Uterus (tissue), 4 donors: Measurements from ENCODE around the gene STYXL2. TPM values are rescaled to one million over a fixed set of nuclear protein-coding genes. Genes with fewer than 3 reads are reported as not detected.

ENCODE experiments used
- DNase-seq, 2 donors: peaks; one replicate each; pipeline ENCODE4 v3.0.0-alpha.2; 2019 to 2020
- H3K27ac ChIP-seq, 2 donors: fragments of 200-600 bp; sonication (generic); 1 replicate in 1 of 2; 2 replicates in 1 of 2; pipeline ENCODE4 v1.5.1; 2016 to 2018
- H3K27me3 ChIP-seq, 2 donors: fragments of 200-600 bp; sonication (generic); one replicate each; pipeline ENCODE4 v1.5.1; 2018 to 2019; ENCODE audit warnings: control low read depth in 1 of 2
- H3K36me3 ChIP-seq, 2 donors: fragments of 200-600 bp; sonication (generic); one replicate each; pipeline ENCODE4 v1.5.1; 2019; ENCODE audit warnings: control low read depth in 1 of 2
- H3K4me1 ChIP-seq, 2 donors: fragments of 200-600 bp; sonication (generic); one replicate each; pipeline ENCODE4 v1.5.1; 2018 to 2019; ENCODE audit warnings: control low read depth in 1 of 2
- H3K4me3 ChIP-seq, 2 donors: fragments of 200-600 bp; sonication (generic); 1 replicate in 1 of 2; 2 replicates in 1 of 2; pipeline ENCODE4 v1.5.1; 2018 to 2019; ENCODE audit warnings: mild to moderate bottlenecking in 1 of 2
- H3K9me3 ChIP-seq, 2 donors: fragments of 200-600 bp; sonication (generic); one replicate each; pipeline ENCODE4 v1.5.1; 2019; ENCODE audit warnings: control low read depth in 1 of 2
- POLR2A ChIP-seq, 2 donors: fragments of 450-650 bp; IDR thresholded peaks; one replicate each; pipeline ENCODE4 v1.6.1; 2016; ENCODE audit warnings: antibody characterized with exemption in 2 of 2, mild to moderate bottlenecking in 1 of 2, moderate library complexity in 1 of 2
- intact Hi-C: fragments of 100-400 bp; cut with DNase I; formaldehyde crosslinking; loops from one replicate; pipeline ENCODE4 v1.15.1; 2023; ENCODE audit warnings: low total_unique reads
- total RNA-seq, 4 donors: library from RNA; depleted of rRNA in 3 of 4; stranded (reverse); fragments of >200 nt in 3 of 4; gene quantifications; one replicate each; pipeline versions ENCODE4 v1.1.0 to v1.2.4, GENCODE V29; 2014 to 2023
- TF ChIP-seq, protein P1 (sequence below), 4 experiments: fragments of 200-600 bp in 2 of 4; fragments of 450-650 bp in 2 of 4; sonication (generic) in 2 of 4; IDR thresholded peaks; one replicate each; pipeline ENCODE4 v1.5.1; 2016 to 2019; ENCODE audit warnings: antibody characterized with exemption in 4 of 4, mild to moderate bottlenecking in 2 of 4, moderate library complexity in 1 of 4
- donor health status: DM: yes; HTN: yes; CAD: no.

STYXL2 gene
- total RNA-seq, 4 donors from 2014 or later = 1.2 TPM; not detected in 3

DNA sequence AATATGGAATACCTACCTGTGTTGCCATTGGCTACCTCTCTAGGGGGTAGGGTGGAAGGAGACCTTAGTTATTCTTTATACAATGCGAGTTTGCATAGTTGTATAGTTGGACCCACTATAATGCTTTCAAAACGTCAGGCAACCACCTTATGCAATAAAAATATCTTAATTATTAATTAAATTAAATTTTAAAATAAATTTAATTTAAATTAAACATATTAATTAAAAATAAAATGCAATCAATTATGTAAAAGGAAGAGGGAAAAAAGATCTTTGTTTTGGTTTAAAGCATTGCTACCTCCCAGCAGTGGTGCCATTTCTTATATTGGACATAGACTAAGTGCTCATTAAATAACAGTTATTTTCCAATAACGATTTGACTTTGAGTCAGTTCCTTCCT, 26.0 kb upstream of the STYXL2 start:
- H3K36me3 ChIP-seq = no peaks in the 10 kb centered on the region
- no peak overlapping the region for H3K4me3 ChIP-seq
- H3K27me3 ChIP-seq = no peaks in the 10 kb centered on the region
- H3K9me3 ChIP-seq = no peaks in the 10 kb centered on the region
- DNase-seq = no peak
- no peaks in the 10 kb centered on the region for H3K4me1 ChIP-seq
- H3K27ac ChIP-seq = no peak overlapping the region
- intact Hi-C loops = loop anchor here (10.0 kb wide), 2 partner anchors 163 to 467 kb away; no protein-coding TSS in a partner anchor
- TF ChIP-seq, protein P1, sequence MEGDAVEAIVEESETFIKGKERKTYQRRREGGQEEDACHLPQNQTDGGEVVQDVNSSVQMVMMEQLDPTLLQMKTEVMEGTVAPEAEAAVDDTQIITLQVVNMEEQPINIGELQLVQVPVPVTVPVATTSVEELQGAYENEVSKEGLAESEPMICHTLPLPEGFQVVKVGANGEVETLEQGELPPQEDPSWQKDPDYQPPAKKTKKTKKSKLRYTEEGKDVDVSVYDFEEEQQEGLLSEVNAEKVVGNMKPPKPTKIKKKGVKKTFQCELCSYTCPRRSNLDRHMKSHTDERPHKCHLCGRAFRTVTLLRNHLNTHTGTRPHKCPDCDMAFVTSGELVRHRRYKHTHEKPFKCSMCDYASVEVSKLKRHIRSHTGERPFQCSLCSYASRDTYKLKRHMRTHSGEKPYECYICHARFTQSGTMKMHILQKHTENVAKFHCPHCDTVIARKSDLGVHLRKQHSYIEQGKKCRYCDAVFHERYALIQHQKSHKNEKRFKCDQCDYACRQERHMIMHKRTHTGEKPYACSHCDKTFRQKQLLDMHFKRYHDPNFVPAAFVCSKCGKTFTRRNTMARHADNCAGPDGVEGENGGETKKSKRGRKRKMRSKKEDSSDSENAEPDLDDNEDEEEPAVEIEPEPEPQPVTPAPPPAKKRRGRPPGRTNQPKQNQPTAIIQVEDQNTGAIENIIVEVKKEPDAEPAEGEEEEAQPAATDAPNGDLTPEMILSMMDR (IDR thresholded peaks at IDR 0.05) = no peak
- TF ChIP-seq POLR2A (IDR thresholded peaks at IDR 0.05) = no peak

DNA sequence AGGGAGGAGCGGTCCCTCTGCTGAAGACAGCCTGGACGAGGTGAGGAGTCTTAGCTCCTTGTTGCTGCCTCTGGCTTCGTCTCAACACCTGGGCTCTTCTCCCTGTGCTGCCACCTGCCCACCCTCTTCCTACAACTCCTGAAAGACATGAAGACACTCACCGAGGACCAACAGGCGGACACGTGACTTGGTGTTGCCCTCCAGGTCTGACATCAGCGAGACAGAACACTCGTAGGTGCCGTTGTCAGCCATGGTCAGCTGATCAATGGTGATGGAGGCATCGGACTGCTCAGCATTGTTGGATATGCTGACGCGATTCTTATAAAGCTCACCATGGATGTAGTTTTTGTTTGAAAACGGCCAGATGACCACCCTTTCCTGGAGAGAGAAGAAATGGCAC, 25.1 kb upstream of the STYXL2 start:
- Histone ChIP-seq H3K4me3 (no peak overlapping the region), H3K36me3 (no peaks in the 10 kb centered on the region), H3K9me3 (no peaks in the 10 kb centered on the region), H3K27me3 (no peaks in the 10 kb centered on the region), H3K4me1 (no peaks in the 10 kb centered on the region), H3K27ac (no peak overlapping the region)
- TF ChIP-seq POLR2A (IDR thresholded peaks at IDR 0.05) = no peak
- TF ChIP-seq, protein P1 (IDR thresholded peaks at IDR 0.05) = no peak
- DNase-seq = no peak
- intact Hi-C loops = loop anchor here (10.0 kb wide), 2 partner anchors 164 to 466 kb away; no protein-coding TSS in a partner anchor

DNA sequence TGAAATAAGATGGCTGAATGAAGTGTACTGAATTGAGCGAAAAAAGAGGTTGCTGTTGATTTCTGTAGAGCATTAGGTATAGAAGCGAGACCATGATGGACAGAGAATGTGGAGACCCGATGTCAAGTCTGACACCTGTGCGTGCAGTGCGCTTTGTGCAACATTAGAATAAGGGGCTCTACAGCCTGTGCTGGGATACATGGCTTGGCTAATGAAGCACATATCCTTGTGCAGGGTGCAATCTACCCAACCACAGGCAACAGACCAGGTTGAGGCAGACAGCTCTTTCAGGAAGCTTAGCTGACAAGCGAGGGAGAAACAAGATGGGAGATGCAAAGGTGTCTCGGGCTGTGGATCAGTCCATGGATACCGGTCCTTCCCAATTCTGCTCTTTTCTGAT, 22.6 kb upstream of the STYXL2 start:
- Histone ChIP-seq H3K27ac (no peak overlapping the region), H3K27me3 (no peaks in the 10 kb centered on the region), H3K4me3 (no peak overlapping the region), H3K36me3 (no peaks in the 10 kb centered on the region), H3K4me1 (no peaks in the 10 kb centered on the region), H3K9me3 (no peaks in the 10 kb centered on the region)
- TF ChIP-seq, protein P1 (IDR thresholded peaks at IDR 0.05) = no peak
- TF ChIP-seq POLR2A (IDR thresholded peaks at IDR 0.05) = no peak
- intact Hi-C loops = no loop called here
- DNase-seq = no peak

DNA sequence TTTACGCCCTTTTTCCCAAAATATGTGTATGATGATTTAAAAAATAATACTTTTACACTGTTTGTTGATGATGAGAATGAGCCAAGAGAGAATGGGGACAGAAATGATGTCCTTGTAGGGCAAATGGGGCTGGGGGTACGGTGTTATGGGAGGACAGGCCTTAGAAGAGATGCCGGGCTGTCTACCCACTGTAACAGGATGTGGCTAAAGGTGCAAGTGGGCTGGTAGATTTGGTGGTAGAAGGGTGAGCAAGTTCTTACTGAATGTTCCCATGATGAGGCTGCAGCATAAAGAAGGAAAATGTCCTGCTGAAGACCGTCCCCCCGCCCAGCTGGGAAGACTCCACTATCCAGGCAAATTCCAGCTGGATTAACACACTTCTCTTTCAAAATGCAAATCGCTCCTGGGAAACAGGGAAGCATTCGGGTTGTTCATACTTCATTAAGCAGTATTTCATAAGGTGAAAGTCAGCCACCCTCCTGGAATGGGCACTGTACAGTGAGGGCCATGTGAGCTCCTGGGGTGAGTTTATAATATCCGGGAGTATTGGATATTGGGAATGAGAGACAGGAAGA, 17.7 kb upstream of the STYXL2 start:
- H3K9me3 ChIP-seq = no peaks in the 10 kb centered on the region
- TF ChIP-seq, protein P1 (IDR thresholded peaks at IDR 0.05) = no peak
- TF ChIP-seq POLR2A (IDR thresholded peaks at IDR 0.05) = no peak
- H3K4me3 ChIP-seq = no peak overlapping the region
- no peak overlapping the region for H3K27ac ChIP-seq
- DNase-seq = no peak
- intact Hi-C loops = no loop called here
- no peaks in the 10 kb centered on the region for H3K4me1 ChIP-seq
- H3K27me3 ChIP-seq = no peaks in the 10 kb centered on the region
- H3K36me3 ChIP-seq = no peaks in the 10 kb centered on the region

DNA sequence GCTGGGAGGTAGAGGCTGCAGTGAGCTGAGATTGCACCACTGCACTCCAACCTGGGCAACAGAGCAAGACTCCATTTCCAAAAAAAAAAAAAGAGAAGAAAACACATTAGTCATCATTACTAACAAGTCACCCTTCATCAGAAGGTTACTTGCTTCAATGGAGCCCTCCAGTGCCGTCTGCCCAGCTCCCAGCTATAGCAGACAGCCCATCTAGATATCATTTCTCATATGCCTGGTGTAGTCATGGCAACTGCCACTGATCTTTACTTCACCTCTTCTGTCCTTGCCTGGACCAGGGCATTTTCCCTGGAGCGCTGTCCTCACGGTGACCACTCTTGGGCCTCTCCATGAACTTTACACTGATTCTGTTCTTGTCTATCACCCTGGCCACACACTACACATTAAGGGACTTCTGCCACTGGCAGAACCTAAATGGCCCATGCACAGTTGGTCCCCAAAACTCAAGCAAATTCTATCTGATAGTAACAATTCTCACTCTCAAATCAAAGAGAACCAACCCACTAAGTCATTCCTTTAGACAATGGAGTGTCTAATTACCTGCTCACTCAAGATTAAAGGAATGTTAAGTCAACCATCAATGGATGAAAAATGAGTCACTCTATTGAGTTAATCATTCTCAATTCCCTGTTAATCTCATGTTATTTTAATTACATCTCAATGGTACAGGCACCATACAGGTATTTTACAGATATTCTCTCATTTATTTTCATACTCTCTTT, 16.6 kb upstream of the STYXL2 start:
- H3K36me3 ChIP-seq = no peaks in the 10 kb centered on the region
- H3K9me3 ChIP-seq = no peaks in the 10 kb centered on the region
- TF ChIP-seq POLR2A (IDR thresholded peaks at IDR 0.05) = no peak
- TF ChIP-seq, protein P1 (IDR thresholded peaks at IDR 0.05) = no peak
- no peaks in the 10 kb centered on the region for H3K4me1 ChIP-seq
- intact Hi-C loops = no loop called here
- H3K4me3 ChIP-seq = no peak overlapping the region
- no peak for DNase-seq
- H3K27ac ChIP-seq = no peak overlapping the region
- no peaks in the 10 kb centered on the region for H3K27me3 ChIP-seq
